GM23338 (cell line): ENCODE data around the gene INPP4A. TPM values are rescaled to one million over a fixed set of nuclear protein-coding genes. Genes with fewer than 3 reads are reported as not detected.

ENCODE experiments used
- ATAC-seq: fragments of 200-7000 bp; cut with Tn5 transposase; 3 replicates; pipeline ENCODE4 v1.9.1; 2020
- DNase-seq: peaks from one replicate; pipeline ENCODE4 v3.0.0-alpha.2; 2015; ENCODE audit warnings: low spot score
- H2AFZ ChIP-seq: fragments of 200-600 bp; sonication (generic); 2 replicates; pipeline ENCODE4 v1.8.0; 2016; ENCODE audit warnings: antibody characterized with exemption, mild to moderate bottlenecking, moderate library complexity
- H3F3A ChIP-seq: fragments of 200-600 bp; sonication (generic); replicated peaks from 2 replicates; pipeline ENCODE4 v1.8.0; 2017; ENCODE audit warnings: antibody characterized with exemption, mixed run types, low read depth
- H3K27ac ChIP-seq: fragments of 200-600 bp; sonication (generic); 2 replicates; pipeline ENCODE4 v1.6.1; 2016; ENCODE audit warnings: low read depth
- H3K27me3 ChIP-seq: fragments of 200-600 bp; sonication (generic); 2 replicates; pipeline ENCODE4 v1.8.0; 2016; ENCODE audit warnings: mild to moderate bottlenecking, mixed run types, moderate library complexity; ENCODE audit not compliant: insufficient read depth
- H3K36me3 ChIP-seq: fragments of 200-600 bp; sonication (generic); 2 replicates; pipeline ENCODE4 v1.8.0; 2016; ENCODE audit warnings: mild to moderate bottlenecking; ENCODE audit not compliant: insufficient read depth
- H3K4me1 ChIP-seq: fragments of 200-600 bp; sonication (generic); 2 replicates; pipeline ENCODE4 v1.8.0; 2016; ENCODE audit warnings: mild to moderate bottlenecking, moderate library complexity; ENCODE audit not compliant: insufficient read depth
- H3K4me2 ChIP-seq: fragments of 200-600 bp; sonication (generic); 2 replicates; pipeline ENCODE4 v1.7.1; 2017; ENCODE audit warnings: mixed run types
- H3K4me3 ChIP-seq: fragments of 200-600 bp; sonication (generic); 2 replicates; pipeline ENCODE4 v1.6.1; 2016; ENCODE audit warnings: mixed run types
- H3K79me2 ChIP-seq: fragments of 200-600 bp; sonication (generic); replicated peaks from 2 replicates; pipeline ENCODE4 v1.8.0; 2017; ENCODE audit warnings: mild to moderate bottlenecking; ENCODE audit not compliant: insufficient read depth
- H3K9me2 ChIP-seq: fragments of 200-600 bp; sonication (generic); 2 replicates; pipeline ENCODE4 v1.8.0; 2017; ENCODE audit not compliant: insufficient read depth
- H4K20me1 ChIP-seq: fragments of 200-600 bp; sonication (generic); replicated peaks from 2 replicates; pipeline ENCODE4 v1.8.0; 2017; ENCODE audit warnings: mild to moderate bottlenecking; ENCODE audit not compliant: insufficient read depth
- H3K27ac Mint-ChIP-seq: 2 replicates; pipeline ENCODE4 v1.8.0; 2020; ENCODE audit warnings: inconsistent platforms, mild to moderate bottlenecking, moderate library complexity, mixed read lengths
- H3K27me3 Mint-ChIP-seq: 3 replicates; pipeline ENCODE4 v1.8.0; 2022; ENCODE audit warnings: low read depth, mild to moderate bottlenecking, moderate library complexity, mixed read lengths, inconsistent platforms; ENCODE audit not compliant: insufficient read depth, poor library complexity
- H3K36me3 Mint-ChIP-seq: 3 replicates; pipeline ENCODE4 v1.8.0; 2021; ENCODE audit warnings: low read depth, mild to moderate bottlenecking, inconsistent platforms, moderate library complexity, mixed read lengths
- H3K4me1 Mint-ChIP-seq: 3 replicates; pipeline ENCODE4 v1.8.0; 2020; ENCODE audit warnings: mild to moderate bottlenecking, inconsistent platforms, mixed read lengths
- H3K4me3 Mint-ChIP-seq: 3 replicates; pipeline ENCODE4 v1.8.0; 2021; ENCODE audit warnings: moderate library complexity, mild to moderate bottlenecking, inconsistent platforms, mixed read lengths
- H3K9me3 Mint-ChIP-seq: 3 replicates; pipeline ENCODE4 v1.8.0; 2020; ENCODE audit warnings: moderate library complexity, mild to moderate bottlenecking, inconsistent platforms, mixed read lengths
- CREB1 ChIP-seq: fragments of 250-450 bp; sonication (Bioruptor Pico); IDR thresholded peaks from 2 replicates; pipeline ENCODE4 v1.5.0; 2020; ENCODE audit warnings: low read depth, mild to moderate bottlenecking, moderate library complexity
- JUNB ChIP-seq: IDR thresholded peaks from one replicate; pipeline ENCODE4 v1.6.1; 2016; ENCODE audit warnings: antibody characterized with exemption; ENCODE audit not compliant: unreplicated experiment
- NANOG ChIP-seq: IDR thresholded peaks from 2 replicates; pipeline ENCODE4 v1.6.1; 2016; ENCODE audit warnings: antibody characterized with exemption, borderline replicate concordance
- STAT1 ChIP-seq: IDR thresholded peaks from one replicate; pipeline ENCODE4 v1.6.1; 2016; ENCODE audit warnings: antibody characterized with exemption; ENCODE audit not compliant: unreplicated experiment
- ZNF114 ChIP-seq: fragments of 250-450 bp; sonication (Bioruptor Pico); IDR thresholded peaks from 2 replicates; pipeline ENCODE4 v1.5.0; 2020; ENCODE audit warnings: mild to moderate bottlenecking, moderate library complexity
- ZNF331 ChIP-seq: fragments of 250-450 bp; sonication (Bioruptor Pico); IDR thresholded peaks from 2 replicates; pipeline ENCODE4 v1.5.0; 2020; ENCODE audit warnings: low read depth, mild to moderate bottlenecking, moderate library complexity
- polyA plus RNA-seq: library from polyadenylated mRNA; unstranded; fragments of >200 nt; fragmentation: Nextera tagmentation; extraction: Ambion mirVana; gene quantifications from 2 replicates; pipeline ENCODE4 v1.2.1, GENCODE V29; 2016
- total RNA-seq: library from RNA; depleted of rRNA; stranded (reverse); fragments of >200 nt; shearing (Covaris generic); gene quantifications from 2 replicates; pipeline ENCODE4 v1.2.3, GENCODE V29; 2014
- TF ChIP-seq, protein P1 (sequence below): IDR thresholded peaks from 2 replicates; pipeline ENCODE4 v1.6.1; 2016; ENCODE audit warnings: antibody characterized with exemption
- TF ChIP-seq, protein P2 (sequence below): fragments of 250-450 bp; sonication (Bioruptor Pico); IDR thresholded peaks from 2 replicates; pipeline ENCODE4 v1.5.0; 2020; ENCODE audit warnings: mild to moderate bottlenecking, moderate library complexity
- TF ChIP-seq, protein P3 (sequence below): IDR thresholded peaks from one replicate; pipeline ENCODE4 v1.6.1; 2018; ENCODE audit warnings: antibody characterized with exemption; ENCODE audit not compliant: unreplicated experiment
- TF ChIP-seq, protein P4 (sequence below), 2 experiments: fragments of 200-600 bp in 1 of 2; sonication (generic) in 1 of 2; conservative IDR thresholded peaks; 2 replicates each; pipeline versions ENCODE4 v1.5.1 to v1.6.1; 2016 to 2017; ENCODE audit warnings: antibody characterized with exemption in 2 of 2, low read depth in 2 of 2, mild to moderate bottlenecking in 2 of 2, moderate library complexity in 1 of 2

INPP4A gene
- total and polyA plus RNA-seq, 2 experiments from 2014 or later, result 8.5 to 36.9 TPM

DNA sequence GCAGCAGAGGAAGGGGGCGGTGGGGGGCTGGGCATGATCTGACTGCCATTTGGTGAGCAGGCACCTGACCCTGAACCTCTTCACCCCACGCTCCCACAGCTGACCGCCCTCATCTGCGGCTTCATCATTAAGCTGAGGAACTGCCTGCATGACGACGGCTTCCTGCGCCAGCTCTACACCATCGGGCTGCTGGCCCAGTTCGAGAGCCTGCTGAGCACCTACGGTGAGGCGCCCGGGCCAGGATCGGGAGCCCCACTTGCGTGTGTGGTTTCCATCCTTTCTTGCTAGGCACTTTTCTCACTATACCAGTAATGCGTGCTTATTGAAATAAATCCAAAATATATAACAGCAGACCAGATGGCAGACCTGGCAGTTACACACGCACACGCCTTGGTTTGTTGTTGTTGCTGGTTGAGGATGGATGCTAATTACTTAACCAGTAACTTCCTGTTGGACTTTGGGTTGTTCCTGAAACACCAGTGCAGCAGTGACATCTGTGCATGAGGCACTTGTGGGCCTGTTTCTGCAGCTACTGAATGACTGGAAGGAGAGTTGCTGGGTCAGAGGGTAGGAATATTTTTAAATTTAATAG is 120.0 kb downstream of the INPP4A start:
- Mint-ChIP-seq H3K27me3 (peaks cover 6% of the 10 kb centered on the region), H3K4me1 (no peaks in the 10 kb centered on the region), H3K36me3 (peaks cover 33% of the 10 kb centered on the region), H3K4me3 (no peak overlapping the region), H3K27ac (no peak overlapping the region), H3K9me3 (no peaks in the 10 kb centered on the region)
- H4K20me1 ChIP-seq, result peaks cover 9% of the 10 kb centered on the region; the same call in 1 of the 2 replicates
- no peak for ATAC-seq
- H3K36me3 ChIP-seq, result 0 out of 2 replicates have a peak, but pooled peaks cover 7% of the 10 kb centered on the region
- no peaks in the 10 kb centered on the region for H3K27me3 ChIP-seq
- no peaks in the 10 kb centered on the region for H3K4me1 ChIP-seq
- no peak overlapping the region for H3K27ac ChIP-seq
- no peak for DNase-seq
- no peaks in the 10 kb centered on the region for H3K79me2 ChIP-seq
- H2AFZ ChIP-seq, result no peak overlapping the region
- no peaks in the 10 kb centered on the region for H3K9me2 ChIP-seq
- no peak overlapping the region for H3K4me3 ChIP-seq
- H3F3A ChIP-seq, result no peaks in the 10 kb centered on the region
- no peak for TF ChIP-seq ZNF331 (CRISPR knock-in tag)
- TF ChIP-seq CREB1, result no peak
- TF ChIP-seq, protein P1, sequence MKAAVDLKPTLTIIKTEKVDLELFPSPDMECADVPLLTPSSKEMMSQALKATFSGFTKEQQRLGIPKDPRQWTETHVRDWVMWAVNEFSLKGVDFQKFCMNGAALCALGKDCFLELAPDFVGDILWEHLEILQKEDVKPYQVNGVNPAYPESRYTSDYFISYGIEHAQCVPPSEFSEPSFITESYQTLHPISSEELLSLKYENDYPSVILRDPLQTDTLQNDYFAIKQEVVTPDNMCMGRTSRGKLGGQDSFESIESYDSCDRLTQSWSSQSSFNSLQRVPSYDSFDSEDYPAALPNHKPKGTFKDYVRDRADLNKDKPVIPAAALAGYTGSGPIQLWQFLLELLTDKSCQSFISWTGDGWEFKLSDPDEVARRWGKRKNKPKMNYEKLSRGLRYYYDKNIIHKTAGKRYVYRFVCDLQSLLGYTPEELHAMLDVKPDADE, result no peak
- TF ChIP-seq ZNF114 (CRISPR knock-in tag), result no peak
- TF ChIP-seq, protein P2, sequence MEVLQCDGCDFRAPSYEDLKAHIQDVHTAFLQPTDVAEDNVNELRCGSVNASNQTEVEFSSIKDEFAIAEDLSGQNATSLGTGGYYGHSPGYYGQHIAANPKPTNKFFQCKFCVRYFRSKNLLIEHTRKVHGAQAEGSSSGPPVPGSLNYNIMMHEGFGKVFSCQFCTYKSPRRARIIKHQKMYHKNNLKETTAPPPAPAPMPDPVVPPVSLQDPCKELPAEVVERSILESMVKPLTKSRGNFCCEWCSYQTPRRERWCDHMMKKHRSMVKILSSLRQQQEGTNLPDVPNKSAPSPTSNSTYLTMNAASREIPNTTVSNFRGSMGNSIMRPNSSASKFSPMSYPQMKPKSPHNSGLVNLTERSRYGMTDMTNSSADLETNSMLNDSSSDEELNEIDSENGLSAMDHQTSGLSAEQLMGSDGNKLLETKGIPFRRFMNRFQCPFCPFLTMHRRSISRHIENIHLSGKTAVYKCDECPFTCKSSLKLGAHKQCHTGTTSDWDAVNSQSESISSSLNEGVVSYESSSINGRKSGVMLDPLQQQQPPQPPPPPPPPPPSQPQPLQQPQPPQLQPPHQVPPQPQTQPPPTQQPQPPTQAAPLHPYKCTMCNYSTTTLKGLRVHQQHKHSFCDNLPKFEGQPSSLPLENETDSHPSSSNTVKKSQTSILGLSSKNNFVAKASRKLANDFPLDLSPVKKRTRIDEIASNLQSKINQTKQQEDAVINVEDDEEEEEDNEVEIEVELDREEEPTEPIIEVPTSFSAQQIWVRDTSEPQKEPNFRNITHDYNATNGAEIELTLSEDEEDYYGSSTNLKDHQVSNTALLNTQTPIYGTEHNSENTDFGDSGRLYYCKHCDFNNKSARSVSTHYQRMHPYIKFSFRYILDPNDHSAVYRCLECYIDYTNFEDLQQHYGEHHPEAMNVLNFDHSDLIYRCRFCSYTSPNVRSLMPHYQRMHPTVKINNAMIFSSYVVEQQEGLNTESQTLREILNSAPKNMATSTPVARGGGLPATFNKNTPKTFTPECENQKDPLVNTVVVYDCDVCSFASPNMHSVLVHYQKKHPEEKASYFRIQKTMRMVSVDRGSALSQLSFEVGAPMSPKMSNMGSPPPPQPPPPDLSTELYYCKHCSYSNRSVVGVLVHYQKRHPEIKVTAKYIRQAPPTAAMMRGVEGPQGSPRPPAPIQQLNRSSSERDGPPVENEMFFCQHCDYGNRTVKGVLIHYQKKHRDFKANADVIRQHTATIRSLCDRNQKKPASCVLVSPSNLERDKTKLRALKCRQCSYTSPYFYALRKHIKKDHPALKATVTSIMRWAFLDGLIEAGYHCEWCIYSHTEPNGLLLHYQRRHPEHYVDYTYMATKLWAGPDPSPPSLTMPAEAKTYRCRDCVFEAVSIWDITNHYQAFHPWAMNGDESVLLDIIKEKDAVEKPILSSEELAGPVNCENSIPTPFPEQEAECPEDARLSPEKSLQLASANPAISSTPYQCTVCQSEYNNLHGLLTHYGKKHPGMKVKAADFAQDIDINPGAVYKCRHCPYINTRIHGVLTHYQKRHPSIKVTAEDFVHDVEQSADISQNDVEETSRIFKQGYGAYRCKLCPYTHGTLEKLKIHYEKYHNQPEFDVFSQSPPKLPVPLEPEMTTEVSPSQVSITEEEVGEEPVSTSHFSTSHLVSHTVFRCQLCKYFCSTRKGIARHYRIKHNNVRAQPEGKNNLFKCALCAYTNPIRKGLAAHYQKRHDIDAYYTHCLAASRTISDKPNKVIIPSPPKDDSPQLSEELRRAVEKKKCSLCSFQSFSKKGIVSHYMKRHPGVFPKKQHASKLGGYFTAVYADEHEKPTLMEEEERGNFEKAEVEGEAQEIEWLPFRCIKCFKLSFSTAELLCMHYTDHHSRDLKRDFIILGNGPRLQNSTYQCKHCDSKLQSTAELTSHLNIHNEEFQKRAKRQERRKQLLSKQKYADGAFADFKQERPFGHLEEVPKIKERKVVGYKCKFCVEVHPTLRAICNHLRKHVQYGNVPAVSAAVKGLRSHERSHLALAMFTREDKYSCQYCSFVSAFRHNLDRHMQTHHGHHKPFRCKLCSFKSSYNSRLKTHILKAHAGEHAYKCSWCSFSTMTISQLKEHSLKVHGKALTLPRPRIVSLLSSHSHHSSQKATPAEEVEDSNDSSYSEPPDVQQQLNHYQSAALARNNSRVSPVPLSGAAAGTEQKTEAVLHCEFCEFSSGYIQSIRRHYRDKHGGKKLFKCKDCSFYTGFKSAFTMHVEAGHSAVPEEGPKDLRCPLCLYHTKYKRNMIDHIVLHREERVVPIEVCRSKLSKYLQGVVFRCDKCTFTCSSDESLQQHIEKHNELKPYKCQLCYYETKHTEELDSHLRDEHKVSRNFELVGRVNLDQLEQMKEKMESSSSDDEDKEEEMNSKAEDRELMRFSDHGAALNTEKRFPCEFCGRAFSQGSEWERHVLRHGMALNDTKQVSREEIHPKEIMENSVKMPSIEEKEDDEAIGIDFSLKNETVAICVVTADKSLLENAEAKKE (CRISPR knock-in tag), result no peak
- no peak for TF ChIP-seq NANOG
- TF ChIP-seq JUNB, result no peak
- TF ChIP-seq, protein P3, sequence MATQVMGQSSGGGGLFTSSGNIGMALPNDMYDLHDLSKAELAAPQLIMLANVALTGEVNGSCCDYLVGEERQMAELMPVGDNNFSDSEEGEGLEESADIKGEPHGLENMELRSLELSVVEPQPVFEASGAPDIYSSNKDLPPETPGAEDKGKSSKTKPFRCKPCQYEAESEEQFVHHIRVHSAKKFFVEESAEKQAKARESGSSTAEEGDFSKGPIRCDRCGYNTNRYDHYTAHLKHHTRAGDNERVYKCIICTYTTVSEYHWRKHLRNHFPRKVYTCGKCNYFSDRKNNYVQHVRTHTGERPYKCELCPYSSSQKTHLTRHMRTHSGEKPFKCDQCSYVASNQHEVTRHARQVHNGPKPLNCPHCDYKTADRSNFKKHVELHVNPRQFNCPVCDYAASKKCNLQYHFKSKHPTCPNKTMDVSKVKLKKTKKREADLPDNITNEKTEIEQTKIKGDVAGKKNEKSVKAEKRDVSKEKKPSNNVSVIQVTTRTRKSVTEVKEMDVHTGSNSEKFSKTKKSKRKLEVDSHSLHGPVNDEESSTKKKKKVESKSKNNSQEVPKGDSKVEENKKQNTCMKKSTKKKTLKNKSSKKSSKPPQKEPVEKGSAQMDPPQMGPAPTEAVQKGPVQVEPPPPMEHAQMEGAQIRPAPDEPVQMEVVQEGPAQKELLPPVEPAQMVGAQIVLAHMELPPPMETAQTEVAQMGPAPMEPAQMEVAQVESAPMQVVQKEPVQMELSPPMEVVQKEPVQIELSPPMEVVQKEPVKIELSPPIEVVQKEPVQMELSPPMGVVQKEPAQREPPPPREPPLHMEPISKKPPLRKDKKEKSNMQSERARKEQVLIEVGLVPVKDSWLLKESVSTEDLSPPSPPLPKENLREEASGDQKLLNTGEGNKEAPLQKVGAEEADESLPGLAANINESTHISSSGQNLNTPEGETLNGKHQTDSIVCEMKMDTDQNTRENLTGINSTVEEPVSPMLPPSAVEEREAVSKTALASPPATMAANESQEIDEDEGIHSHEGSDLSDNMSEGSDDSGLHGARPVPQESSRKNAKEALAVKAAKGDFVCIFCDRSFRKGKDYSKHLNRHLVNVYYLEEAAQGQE, result no peak
- no peak for TF ChIP-seq STAT1
- TF ChIP-seq, protein P4, sequence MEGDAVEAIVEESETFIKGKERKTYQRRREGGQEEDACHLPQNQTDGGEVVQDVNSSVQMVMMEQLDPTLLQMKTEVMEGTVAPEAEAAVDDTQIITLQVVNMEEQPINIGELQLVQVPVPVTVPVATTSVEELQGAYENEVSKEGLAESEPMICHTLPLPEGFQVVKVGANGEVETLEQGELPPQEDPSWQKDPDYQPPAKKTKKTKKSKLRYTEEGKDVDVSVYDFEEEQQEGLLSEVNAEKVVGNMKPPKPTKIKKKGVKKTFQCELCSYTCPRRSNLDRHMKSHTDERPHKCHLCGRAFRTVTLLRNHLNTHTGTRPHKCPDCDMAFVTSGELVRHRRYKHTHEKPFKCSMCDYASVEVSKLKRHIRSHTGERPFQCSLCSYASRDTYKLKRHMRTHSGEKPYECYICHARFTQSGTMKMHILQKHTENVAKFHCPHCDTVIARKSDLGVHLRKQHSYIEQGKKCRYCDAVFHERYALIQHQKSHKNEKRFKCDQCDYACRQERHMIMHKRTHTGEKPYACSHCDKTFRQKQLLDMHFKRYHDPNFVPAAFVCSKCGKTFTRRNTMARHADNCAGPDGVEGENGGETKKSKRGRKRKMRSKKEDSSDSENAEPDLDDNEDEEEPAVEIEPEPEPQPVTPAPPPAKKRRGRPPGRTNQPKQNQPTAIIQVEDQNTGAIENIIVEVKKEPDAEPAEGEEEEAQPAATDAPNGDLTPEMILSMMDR (conservative IDR thresholded peaks at IDR 0.05; ENCODE audit: low read depth in 2 of 2), result no peak
- no peak overlapping the region for H3K4me2 ChIP-seq
